SK-N-SH (cell line): ENCODE results near the gene TMIGD2. TPM values are rescaled to one million over a fixed set of nuclear protein-coding genes. Genes with fewer than 3 reads are reported as not detected.

ENCODE experiments used
- CTCF ChIA-PET: fragments of 300-600, 350-600 bp; formaldehyde crosslinking; extraction: SDS; loops from one replicate; lab custom pipeline; 2021; lab: Yijun Ruan, JAX
- POLR2A ChIA-PET: fragments of 350-600 bp; sonication (Branson Sonifier 250); formaldehyde crosslinking; extraction: SDS; loops from one replicate; lab custom pipeline; 2020; ENCODE audit warnings: antibody characterized with exemption, inconsistent platforms; lab: Yijun Ruan, JAX
- DNase-seq: peaks from one replicate; pipeline ENCODE4 v3.0.0; 2012
- H2AFZ ChIP-seq: fragments of 200-600 bp; sonication (generic); 2 replicates; pipeline ENCODE4 v1.8.1; 2016; ENCODE audit warnings: antibody characterized with exemption, mild to moderate bottlenecking, low read depth
- H3F3A ChIP-seq: fragments of 200-600 bp; sonication (generic); replicated peaks from 2 replicates; pipeline ENCODE3; 2016; ENCODE audit warnings: antibody characterized with exemption, mild to moderate bottlenecking; ENCODE audit not compliant: insufficient read depth
- H3K27ac ChIP-seq, 2 experiments: fragments of 200-500 bp in 1 of 2; fragments of 200-600 bp in 1 of 2; sonication (Bioruptor generic) in 1 of 2; sonication (generic), shearing (Covaris generic) in 1 of 2; 2 replicates each; pipeline versions ENCODE4 v1.5.1 to v1.6.1; 2014 to 2016; ENCODE audit warnings: low read depth in 2 of 2, inconsistent platforms in 1 of 2, low read length in 1 of 2, mild to moderate bottlenecking in 1 of 2, mixed read lengths in 1 of 2
- H3K27me3 ChIP-seq: fragments of 200-600 bp; sonication (generic), shearing (Covaris generic); 2 replicates; pipeline ENCODE4 v1.6.1; 2016; ENCODE audit warnings: mixed run types; ENCODE audit not compliant: insufficient read depth
- H3K36me3 ChIP-seq, 2 experiments: fragments of 200-500 bp in 1 of 2; fragments of 200-600 bp in 1 of 2; sonication (Bioruptor generic) in 1 of 2; sonication (generic) in 1 of 2; replicated peaks in 1 of 2; 2 replicates each; pipeline versions ENCODE3 to v1.5.1; 2014 to 2016; ENCODE audit warnings: low read length in 1 of 2, mild to moderate bottlenecking in 1 of 2; ENCODE audit not compliant: insufficient read depth in 2 of 2, control insufficient read depth in 1 of 2
- H3K4me1 ChIP-seq, 2 experiments: fragments of 200-500 bp in 1 of 2; fragments of 200-600 bp in 1 of 2; sonication (Bioruptor generic) in 1 of 2; sonication (generic), shearing (Covaris generic) in 1 of 2; 2 replicates each; pipeline versions ENCODE4 v1.5.1 to v1.6.1; 2014 to 2016; ENCODE audit warnings: low read depth in 1 of 2, low read length in 1 of 2, mixed run types in 1 of 2; ENCODE audit not compliant: insufficient read depth in 2 of 2, control insufficient read depth in 1 of 2
- H3K4me2 ChIP-seq: fragments of 200-600 bp; sonication (generic), shearing (Covaris generic); 2 replicates; pipeline ENCODE4 v1.6.1; 2017; ENCODE audit warnings: mixed run types
- H3K4me3 ChIP-seq, 2 experiments: fragments of 200-500 bp in 1 of 2; fragments of 200-600 bp in 1 of 2; sonication (Bioruptor generic) in 1 of 2; sonication (generic), shearing (Covaris generic) in 1 of 2; 2 replicates each; pipeline versions ENCODE4 v1.5.1 to v1.8.1; 2014 to 2016; ENCODE audit warnings: low read depth in 2 of 2, inconsistent platforms in 1 of 2, low read length in 1 of 2, mild to moderate bottlenecking in 1 of 2, mixed read lengths in 1 of 2, moderate library complexity in 1 of 2
- H3K79me2 ChIP-seq: fragments of 200-600 bp; sonication (generic); 2 replicates; pipeline ENCODE4 v1.8.1; 2017; ENCODE audit warnings: mild to moderate bottlenecking; ENCODE audit not compliant: insufficient read depth
- H3K9ac ChIP-seq: fragments of 200-600 bp; sonication (generic); 2 replicates; pipeline ENCODE4 v1.6.1; 2017; ENCODE audit warnings: mixed run types
- H3K9me2 ChIP-seq: fragments of 200-600 bp; sonication (generic); 2 replicates; pipeline ENCODE4 v1.6.1; 2017; ENCODE audit warnings: mixed run types
- H3K9me3 ChIP-seq: fragments of 200-600 bp; sonication (generic); 2 replicates; pipeline ENCODE4 v1.6.1; 2017; ENCODE audit warnings: mixed run types, mild to moderate bottlenecking, moderate library complexity
- H4K20me1 ChIP-seq: fragments of 200-600 bp; sonication (generic); 2 replicates; pipeline ENCODE4 v1.6.1; 2017; ENCODE audit warnings: mild to moderate bottlenecking, mixed run types; ENCODE audit not compliant: insufficient read depth
- CHD2 ChIP-seq: fragments of 150-350 bp; IDR thresholded peaks from 2 replicates; pipeline ENCODE4 v1.6.1; 2018; ENCODE audit warnings: low read length; ENCODE audit not compliant: partially characterized antibody
- ELF1 ChIP-seq: IDR thresholded peaks from 2 replicates; pipeline ENCODE4 v1.4.0; 2012
- EP300 ChIP-seq, 2 experiments: IDR thresholded peaks; 2 replicates each; pipeline versions ENCODE4 v1.4.0 to v1.6.1; 2012; ENCODE audit warnings: borderline replicate concordance in 1 of 2, low read depth in 1 of 2, low read length in 1 of 2
- FOSL2 ChIP-seq: IDR thresholded peaks from 2 replicates; pipeline ENCODE4 v1.4.0; 2012; ENCODE audit warnings: low read depth, mild to moderate bottlenecking, moderate library complexity, borderline replicate concordance
- FOXM1 ChIP-seq: IDR thresholded peaks from 2 replicates; pipeline ENCODE4 v1.4.0; 2012; ENCODE audit warnings: low read depth, mild to moderate bottlenecking
- GABPA ChIP-seq: IDR thresholded peaks from 2 replicates; pipeline ENCODE4 v1.4.0; 2012; ENCODE audit warnings: low read depth, mild to moderate bottlenecking
- JUND ChIP-seq: IDR thresholded peaks from 2 replicates; pipeline ENCODE4 v1.4.0; 2012
- MAX ChIP-seq: IDR thresholded peaks from 2 replicates; pipeline ENCODE4 v1.4.0; 2012; ENCODE audit warnings: low read depth
- MEF2A ChIP-seq: IDR thresholded peaks from 2 replicates; pipeline ENCODE4 v1.4.0; 2012; ENCODE audit warnings: low read depth, borderline replicate concordance
- MXI1 ChIP-seq: IDR thresholded peaks from 2 replicates; pipeline ENCODE4 v1.6.1; 2012; ENCODE audit warnings: mild to moderate bottlenecking, low read depth, low read length, improper control_type of control experiment
- NFIC ChIP-seq: IDR thresholded peaks from 2 replicates; pipeline ENCODE4 v1.4.0; 2012; ENCODE audit warnings: borderline replicate concordance
- NRF1 ChIP-seq: IDR thresholded peaks from 2 replicates; pipeline ENCODE4 v1.6.1; 2012; ENCODE audit warnings: low read depth, mild to moderate bottlenecking, low read length
- PBX3 ChIP-seq: IDR thresholded peaks from 2 replicates; pipeline ENCODE4; 2012
- POLR2AphosphoS5 ChIP-seq: IDR thresholded peaks from 2 replicates; pipeline ENCODE4 v1.6.1; 2012; ENCODE audit warnings: low read depth, low read length
- RAD21 ChIP-seq: IDR thresholded peaks from 2 replicates; pipeline ENCODE4 v1.6.1; 2012; ENCODE audit warnings: mild to moderate bottlenecking, low read length
- RFX5 ChIP-seq: IDR thresholded peaks from 2 replicates; pipeline ENCODE4 v1.6.1; 2012; ENCODE audit warnings: mild to moderate bottlenecking, improper control_type of control experiment, low read length
- RXRA ChIP-seq: IDR thresholded peaks from 2 replicates; pipeline ENCODE4 v1.4.0; 2012; ENCODE audit warnings: low read depth, mild to moderate bottlenecking, borderline replicate concordance
- SIN3A ChIP-seq: IDR thresholded peaks from 2 replicates; pipeline ENCODE4 v1.6.1; 2012; ENCODE audit warnings: low read depth, mild to moderate bottlenecking, low read length, moderate library complexity, borderline replicate concordance
- SMC3 ChIP-seq: IDR thresholded peaks from 2 replicates; pipeline ENCODE4 v1.6.1; 2012; ENCODE audit warnings: low read depth, low read length, improper control_type of control experiment
- TAF1 ChIP-seq: IDR thresholded peaks from 2 replicates; pipeline ENCODE4 v1.6.1; 2012; ENCODE audit warnings: low read depth, mild to moderate bottlenecking, low read length, moderate library complexity, borderline replicate concordance
- TCF12 ChIP-seq: IDR thresholded peaks from 2 replicates; pipeline ENCODE4 v1.4.0; 2012
- TEAD4 ChIP-seq: IDR thresholded peaks from 2 replicates; pipeline ENCODE4 v1.4.0; 2012; ENCODE audit warnings: mild to moderate bottlenecking, borderline replicate concordance; ENCODE audit not compliant: insufficient read depth
- USF1 ChIP-seq: IDR thresholded peaks from 2 replicates; pipeline ENCODE4 v1.4.0; 2012; ENCODE audit warnings: low read depth, borderline replicate concordance
- YY1 ChIP-seq: IDR thresholded peaks from 2 replicates; pipeline ENCODE4 v1.4.0; 2012; ENCODE audit warnings: low read depth, mild to moderate bottlenecking
- WGBS: methylation state at CpG from one replicate; pipeline ENCODE4 v1.1.6; 2017; ENCODE audit warnings: low lambda C conversion rate; 5-methylcytosine and 5-hydroxymethylcytosine counted together
- polyA plus RNA-seq, 3 experiments: library from polyadenylated mRNA; depleted of rRNA; stranded (reverse); fragments of >200 nt; gene quantifications; 2 replicates each; pipeline ENCODE4 v1.2.3, GENCODE V29; 2012
- TF ChIP-seq, protein P1 (sequence below): fragments of 200-600 bp; sonication (generic); IDR thresholded peaks from 2 replicates; pipeline ENCODE4 v1.6.1; 2017; ENCODE audit warnings: antibody characterized with exemption, mild to moderate bottlenecking, moderate library complexity
- TF ChIP-seq, protein P2 (sequence below): IDR thresholded peaks from 2 replicates; pipeline ENCODE4 v1.4.0; 2012; ENCODE audit warnings: low read depth, borderline replicate concordance
- TF ChIP-seq, protein P3 (sequence below): fragments of 150-350 bp; IDR thresholded peaks from 2 replicates; pipeline ENCODE4 v1.6.1; 2017; ENCODE audit warnings: antibody characterized with exemption, low read length, low read depth, borderline replicate concordance

TMIGD2 gene
- polyA plus RNA-seq, 1 of the 3 experiments (the other 2 are of a cell fraction), result not detected

GRCh38 chr19:4342615-4343369, 40.6 kb upstream of the TMIGD2 start:
- Histone ChIP-seq H3K79me2 (0 out of 2 replicates have a peak, but pooled peaks cover 5% of the 10 kb centered on the region), H3K9me3 (no peaks in the 10 kb centered on the region), H2AFZ (peak overlapping the region; percentile 91), H3K36me3 (peaks cover 2 to 5% of the 10 kb centered on the region in 2 experiments), H3K4me2 (peak overlapping the region; percentile 91), H3K27ac (peak overlapping the region; percentile 72 to 91), H3K27me3 (no peaks in the 10 kb centered on the region), H3K4me1 (peaks cover 0 to 11% of the 10 kb centered on the region in 2 experiments; a peak in 1 of 4 replicates), H3K9ac (peak overlapping the region; percentile 78), H4K20me1 (no peaks in the 10 kb centered on the region), H3K4me3 (peak overlapping the region; percentile 63 to 69), H3K9me2 (no peaks in the 10 kb centered on the region), H3F3A (no peaks in the 10 kb centered on the region)
- WGBS, result under 1% methylated on average over 16 of the region's 39 CpGs
- ChIA-PET CTCF (interaction anchor here (0.9 to 4.7 kb wide), 12 partner anchors 11 to 110 kb away, joined by 3 to 50 read pairs (median 4); partner anchors contain the start of gene SH3GL1), POLR2A (interaction anchor here (0.8 to 3.6 kb wide), 22 partner anchors 9 to 107 kb away, joined by 3 to 32 read pairs (median 5); partner anchors contain the start of genes FSD1, SH3GL1, SHD and YJU2)
- DNase-seq, result peak; percentile 92
- peak; percentile 4; the same call in 1 of the 2 replicates for TF ChIP-seq SIN3A
- TF ChIP-seq JUND, result no peak
- no peak for TF ChIP-seq ELF1
- peak; percentile 95 for TF ChIP-seq PBX3
- no peak for TF ChIP-seq USF1
- TF ChIP-seq, protein P1, sequence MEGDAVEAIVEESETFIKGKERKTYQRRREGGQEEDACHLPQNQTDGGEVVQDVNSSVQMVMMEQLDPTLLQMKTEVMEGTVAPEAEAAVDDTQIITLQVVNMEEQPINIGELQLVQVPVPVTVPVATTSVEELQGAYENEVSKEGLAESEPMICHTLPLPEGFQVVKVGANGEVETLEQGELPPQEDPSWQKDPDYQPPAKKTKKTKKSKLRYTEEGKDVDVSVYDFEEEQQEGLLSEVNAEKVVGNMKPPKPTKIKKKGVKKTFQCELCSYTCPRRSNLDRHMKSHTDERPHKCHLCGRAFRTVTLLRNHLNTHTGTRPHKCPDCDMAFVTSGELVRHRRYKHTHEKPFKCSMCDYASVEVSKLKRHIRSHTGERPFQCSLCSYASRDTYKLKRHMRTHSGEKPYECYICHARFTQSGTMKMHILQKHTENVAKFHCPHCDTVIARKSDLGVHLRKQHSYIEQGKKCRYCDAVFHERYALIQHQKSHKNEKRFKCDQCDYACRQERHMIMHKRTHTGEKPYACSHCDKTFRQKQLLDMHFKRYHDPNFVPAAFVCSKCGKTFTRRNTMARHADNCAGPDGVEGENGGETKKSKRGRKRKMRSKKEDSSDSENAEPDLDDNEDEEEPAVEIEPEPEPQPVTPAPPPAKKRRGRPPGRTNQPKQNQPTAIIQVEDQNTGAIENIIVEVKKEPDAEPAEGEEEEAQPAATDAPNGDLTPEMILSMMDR, result peak; percentile 35; the same call in 1 of the 2 replicates
- no peak for TF ChIP-seq TEAD4
- peak; percentile 90 for TF ChIP-seq RFX5
- no peak for TF ChIP-seq EP300 (IDR thresholded peaks at IDR 0.05; ENCODE audit: borderline replicate concordance in 1 of 2, low read depth in 1 of 2, low read length in 1 of 2)
- TF ChIP-seq GABPA, result no peak
- TF ChIP-seq FOXM1, result no peak
- TF ChIP-seq RAD21, result peak; percentile 21; the same call in 1 of the 2 replicates
- peak; percentile 45 for TF ChIP-seq MAX
- no peak for TF ChIP-seq RXRA
- TF ChIP-seq NFIC, result no peak
- peak; percentile 83 for TF ChIP-seq TAF1
- TF ChIP-seq, protein P2, sequence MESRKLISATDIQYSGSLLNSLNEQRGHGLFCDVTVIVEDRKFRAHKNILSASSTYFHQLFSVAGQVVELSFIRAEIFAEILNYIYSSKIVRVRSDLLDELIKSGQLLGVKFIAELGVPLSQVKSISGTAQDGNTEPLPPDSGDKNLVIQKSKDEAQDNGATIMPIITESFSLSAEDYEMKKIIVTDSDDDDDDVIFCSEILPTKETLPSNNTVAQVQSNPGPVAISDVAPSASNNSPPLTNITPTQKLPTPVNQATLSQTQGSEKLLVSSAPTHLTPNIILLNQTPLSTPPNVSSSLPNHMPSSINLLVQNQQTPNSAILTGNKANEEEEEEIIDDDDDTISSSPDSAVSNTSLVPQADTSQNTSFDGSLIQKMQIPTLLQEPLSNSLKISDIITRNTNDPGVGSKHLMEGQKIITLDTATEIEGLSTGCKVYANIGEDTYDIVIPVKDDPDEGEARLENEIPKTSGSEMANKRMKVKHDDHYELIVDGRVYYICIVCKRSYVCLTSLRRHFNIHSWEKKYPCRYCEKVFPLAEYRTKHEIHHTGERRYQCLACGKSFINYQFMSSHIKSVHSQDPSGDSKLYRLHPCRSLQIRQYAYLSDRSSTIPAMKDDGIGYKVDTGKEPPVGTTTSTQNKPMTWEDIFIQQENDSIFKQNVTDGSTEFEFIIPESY, result no peak
- TF ChIP-seq, protein P3, sequence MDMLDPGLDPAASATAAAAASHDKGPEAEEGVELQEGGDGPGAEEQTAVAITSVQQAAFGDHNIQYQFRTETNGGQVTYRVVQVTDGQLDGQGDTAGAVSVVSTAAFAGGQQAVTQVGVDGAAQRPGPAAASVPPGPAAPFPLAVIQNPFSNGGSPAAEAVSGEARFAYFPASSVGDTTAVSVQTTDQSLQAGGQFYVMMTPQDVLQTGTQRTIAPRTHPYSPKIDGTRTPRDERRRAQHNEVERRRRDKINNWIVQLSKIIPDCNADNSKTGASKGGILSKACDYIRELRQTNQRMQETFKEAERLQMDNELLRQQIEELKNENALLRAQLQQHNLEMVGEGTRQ, result no peak
- peak; percentile 98 for TF ChIP-seq POLR2AphosphoS5
- TF ChIP-seq TCF12, result no peak
- TF ChIP-seq MEF2A, result no peak
- TF ChIP-seq MXI1, result peak; percentile 62; the same call in 1 of the 2 replicates
- TF ChIP-seq NRF1, result peak; percentile 56
- TF ChIP-seq CHD2, result peak; percentile 94
- TF ChIP-seq FOSL2, result no peak
- TF ChIP-seq SMC3, result no peak
- 0 out of 2 replicates have a peak, but pooled peaks have one; percentile 14 for TF ChIP-seq YY1
